NCI-H2171 treated with DMSO at 0.1 percent for 48 hours (cell line): ENCODE measurements around the gene NUTM2A.
A peak's percentile ranks its signal among the peaks of the same experiment; 100 is the strongest.
"Not testable (repeated sequence)": the region's sequence is repeated elsewhere in the genome, so short reads cannot be mapped to it uniquely, and the experiment has no call there.

Source experiments
- DNase-seq: peaks from one replicate; lab custom pipeline; 2025; lab: John Stamatoyannopoulos, UW

NUTM2A gene

GRCh38 chr10:87225148-87225547, at the start of gene NUTM2A:
Gene NUTM2A, plus strand, starts transcription at chr10:87225448. Its CDS starts 383 bp downstream, at chr10:87225831.
- not testable (repeated sequence) for DNase-seq

- DNase-seq = not testable (repeated sequence)
Measured at GRCh38 chr10:87177587-87177986, 47.7 kb upstream of the NUTM2A start.

GRCh38 chr10:87184421-87184820, 40.8 kb upstream of the NUTM2A start:
- DNase-seq = not testable (repeated sequence)

GRCh38 chr10:87186016-87186415, 39.2 kb upstream of the NUTM2A start:
- DNase-seq = not testable (repeated sequence)

- DNase-seq = not testable (repeated sequence)
Measured at GRCh38 chr10:87187573-87187972, 37.7 kb upstream of the NUTM2A start.

- DNase-seq = peak; percentile 40
Measured at GRCh38 chr10:87191841-87192240, 33.4 kb upstream of the NUTM2A start.

GRCh38 chr10:87200924-87201323, 24.3 kb upstream of the NUTM2A start:
- DNase-seq = not testable (repeated sequence)

GRCh38 chr10:87204801-87205200, 20.4 kb upstream of the NUTM2A start:
- DNase-seq = not testable (repeated sequence)

- not testable (repeated sequence) for DNase-seq
Measured at GRCh38 chr10:87206922-87207321, 18.3 kb upstream of the NUTM2A start.

GRCh38 chr10:87210309-87210708, 14.9 kb upstream of the NUTM2A start:
- DNase-seq = not testable (repeated sequence)

GRCh38 chr10:87211848-87212247, 13.4 kb upstream of the NUTM2A start:
- DNase-seq = not testable (repeated sequence)

GRCh38 chr10:87213150-87213765, 12.0 kb upstream of the NUTM2A start:
- DNase-seq = not testable (repeated sequence)

- DNase-seq = not testable (repeated sequence)
Measured at GRCh38 chr10:87213806-87214205, 11.4 kb upstream of the NUTM2A start.

- DNase-seq = not testable (repeated sequence)
Measured at GRCh38 chr10:87216120-87216519, 9.1 kb upstream of the NUTM2A start.

GRCh38 chr10:87219370-87219769, 5.9 kb upstream of the NUTM2A start:
- not testable (repeated sequence) for DNase-seq

GRCh38 chr10:87222789-87223188, 2.5 kb upstream of the NUTM2A start:
- not testable (repeated sequence) for DNase-seq

- not testable (repeated sequence) for DNase-seq
Measured at GRCh38 chr10:87228247-87228646, 3.0 kb downstream of the NUTM2A start.

GRCh38 chr10:87229211-87229610, 4.0 kb downstream of the NUTM2A start:
- DNase-seq = not testable (repeated sequence)

GRCh38 chr10:87234854-87235253, 9.6 kb downstream of the NUTM2A start:
- DNase-seq = not testable (repeated sequence)

- not testable (repeated sequence) for DNase-seq
Measured at GRCh38 chr10:87237244-87237643, 12.0 kb downstream of the NUTM2A start.

- not testable (repeated sequence) for DNase-seq
Measured at GRCh38 chr10:87239346-87239808, 14.1 kb downstream of the NUTM2A start.

- DNase-seq = not testable (repeated sequence)
Measured at GRCh38 chr10:87242192-87242591, 16.9 kb downstream of the NUTM2A start.

- DNase-seq = not testable (repeated sequence)
Measured at GRCh38 chr10:87247335-87247734, 22.1 kb downstream of the NUTM2A start.
